CD4-positive, alpha-beta T cell treated with Interleukin-4 for 1 hour (primary cell): ENCODE measurements around the gene NPTX2.

ENCODE experiments used
- DNase-seq, 2 donors: peaks; one replicate each; pipeline ENCODE4 v3.0.0-alpha.2; 2020 to 2022

Gene NPTX2

DNA sequence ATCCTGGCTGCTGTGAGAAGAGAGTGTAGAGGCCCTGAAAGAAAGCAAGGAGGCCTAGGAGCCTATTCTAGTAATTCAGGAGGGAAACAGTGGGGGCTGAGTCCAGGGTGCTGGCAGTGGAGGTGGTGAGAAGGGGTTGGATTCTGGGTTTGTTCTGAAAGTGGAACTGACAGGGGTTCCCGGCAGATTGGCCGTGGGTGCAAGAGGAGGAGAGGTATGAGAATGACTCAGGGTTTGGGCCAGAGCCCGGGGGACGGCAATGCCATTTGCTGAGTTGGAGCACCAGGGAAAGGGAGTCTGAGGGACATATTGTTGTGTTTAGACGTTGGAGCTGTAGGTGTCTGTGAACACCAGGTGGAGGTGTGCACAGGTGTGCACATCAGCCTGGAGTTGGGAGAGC is 38.5 kb downstream of the NPTX2 start:
- DNase-seq = no peak

DNA sequence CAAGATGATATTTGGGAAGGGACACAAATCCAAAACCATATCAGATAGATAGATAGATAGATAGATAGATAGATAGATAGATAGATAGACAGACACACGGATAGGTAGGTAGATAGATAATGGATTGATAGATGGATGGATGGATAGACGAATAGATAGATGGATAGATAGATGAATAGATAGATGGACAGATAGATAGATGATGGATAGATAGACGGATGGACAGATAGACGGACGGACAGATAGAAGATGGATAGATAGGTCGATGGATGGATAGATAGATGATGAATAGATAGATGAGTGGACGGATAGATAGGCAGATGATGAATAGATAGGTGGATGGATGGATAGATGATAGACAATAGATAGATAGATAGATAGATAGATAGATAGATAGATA is 39.8 kb downstream of the NPTX2 start:
- DNase-seq = no peak

DNA sequence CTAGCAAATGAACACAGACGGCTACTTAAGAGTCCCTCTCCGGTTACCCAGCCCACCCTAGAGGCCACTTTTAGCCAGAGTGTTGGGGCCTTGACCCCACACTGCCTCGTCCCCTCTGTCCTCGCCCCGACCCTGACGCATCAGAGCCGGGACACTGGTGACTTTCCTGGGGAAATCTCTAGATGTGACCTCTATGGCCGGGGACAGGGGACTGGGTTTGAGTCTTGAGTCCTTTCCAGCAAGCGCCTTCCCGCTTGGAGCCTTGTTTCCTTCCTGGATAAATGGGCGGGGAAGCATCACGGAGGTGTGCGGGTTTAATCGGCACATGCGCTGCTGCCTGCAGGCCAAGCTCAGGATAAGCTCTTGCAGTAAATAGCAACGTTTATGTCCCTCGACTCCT is 40.7 kb downstream of the NPTX2 start:
- DNase-seq = no peak

DNA sequence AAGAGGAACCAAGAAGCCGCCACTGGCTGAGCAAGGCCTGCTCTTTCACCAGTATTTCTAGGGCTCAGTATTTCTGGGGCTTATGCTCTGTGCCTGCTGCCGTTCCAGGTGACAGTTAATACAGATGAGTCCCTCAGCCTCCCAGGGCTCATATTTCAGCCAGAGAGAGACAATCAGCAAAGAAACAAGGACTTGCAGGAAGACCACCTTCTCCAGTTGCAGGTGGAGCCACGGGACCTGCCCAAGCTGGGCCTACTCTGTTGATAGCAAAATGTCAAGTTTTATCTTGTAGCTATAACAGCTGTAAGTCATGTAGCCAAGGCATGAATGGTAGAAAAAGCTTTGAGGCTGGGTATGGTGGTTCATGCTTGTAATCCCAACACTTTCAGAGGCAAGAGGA is 42.7 kb downstream of the NPTX2 start:
- DNase-seq = no peak

DNA sequence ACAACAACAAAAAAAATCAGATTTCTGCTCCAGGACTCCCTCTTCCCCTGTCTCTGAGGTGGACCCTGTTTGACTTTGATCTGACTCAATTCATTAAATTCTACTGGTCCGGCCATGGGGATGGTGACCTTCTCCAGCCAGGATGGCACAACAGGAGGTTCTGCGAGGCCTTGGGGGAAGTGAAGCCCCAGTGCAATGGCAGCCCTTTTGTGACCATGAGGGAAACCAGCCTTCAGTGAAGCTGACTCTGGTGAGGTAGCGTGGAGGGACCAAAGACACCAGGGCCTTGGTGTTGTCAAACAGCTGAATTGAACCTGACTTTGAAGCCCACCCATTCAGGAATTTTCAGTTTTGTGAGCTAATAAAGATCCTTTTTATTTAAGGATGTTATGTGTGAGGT is 44.5 kb downstream of the NPTX2 start:
- no peak for DNase-seq

DNA sequence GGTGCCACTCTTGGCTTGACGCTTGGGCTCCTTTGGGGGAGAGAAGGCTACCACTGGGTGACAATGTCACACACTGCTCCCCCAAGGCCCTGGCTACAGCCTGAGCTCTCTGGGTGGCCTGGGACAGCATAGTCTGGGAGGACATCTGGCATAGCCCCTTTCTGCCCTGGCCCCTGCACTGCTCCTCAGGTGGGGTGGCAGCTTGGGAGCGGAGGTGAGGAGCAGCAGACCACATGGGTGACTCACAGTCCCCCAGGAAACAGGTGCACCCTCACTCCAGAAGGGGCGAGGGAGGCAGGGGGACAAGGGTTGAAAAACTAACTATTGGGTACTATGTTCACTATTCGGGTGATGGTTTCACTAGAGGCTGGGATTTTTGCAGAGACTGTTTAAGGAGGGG is 45.2 kb downstream of the NPTX2 start:
- DNase-seq = no peak

DNA sequence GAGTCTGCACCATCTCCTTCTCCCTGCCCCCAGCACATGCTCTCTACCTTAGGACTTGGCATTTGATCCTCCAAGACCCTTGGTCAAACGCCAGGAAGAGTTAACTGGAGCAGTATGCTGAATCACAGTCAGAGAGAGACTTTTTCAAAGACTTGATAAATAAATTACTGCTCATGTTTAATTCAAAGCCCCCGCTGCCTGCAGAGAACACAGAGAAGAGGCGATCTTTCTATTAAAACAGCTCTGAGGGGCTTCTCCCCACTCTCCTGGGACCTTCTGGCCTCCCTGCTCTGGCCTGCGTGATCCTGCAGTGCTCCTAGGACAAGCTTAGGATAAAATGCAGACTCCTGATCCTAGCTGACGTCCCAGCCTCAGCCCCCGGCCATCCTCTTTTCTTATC is 47.8 kb downstream of the NPTX2 start:
- DNase-seq = no peak

DNA sequence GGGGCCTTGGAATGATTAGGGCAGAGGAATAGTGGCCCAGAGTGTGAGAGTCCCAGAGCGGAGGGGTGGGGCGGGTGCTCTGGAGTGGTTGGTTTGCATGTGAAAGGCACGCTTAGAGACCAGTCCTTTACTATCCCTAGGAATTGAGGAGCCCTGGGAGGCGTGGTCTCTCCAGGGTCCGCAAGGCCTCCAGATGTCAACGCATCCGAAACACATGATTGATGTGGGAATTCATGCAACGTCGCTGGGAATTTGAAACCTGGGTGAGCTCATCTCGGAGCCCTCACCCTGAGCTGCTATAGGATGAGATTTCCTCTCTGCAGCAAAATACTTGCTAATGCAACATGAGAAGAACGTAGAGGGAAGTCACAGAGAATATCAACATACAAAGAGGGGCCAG is 51.2 kb downstream of the NPTX2 start:
- DNase-seq = no peak

DNA sequence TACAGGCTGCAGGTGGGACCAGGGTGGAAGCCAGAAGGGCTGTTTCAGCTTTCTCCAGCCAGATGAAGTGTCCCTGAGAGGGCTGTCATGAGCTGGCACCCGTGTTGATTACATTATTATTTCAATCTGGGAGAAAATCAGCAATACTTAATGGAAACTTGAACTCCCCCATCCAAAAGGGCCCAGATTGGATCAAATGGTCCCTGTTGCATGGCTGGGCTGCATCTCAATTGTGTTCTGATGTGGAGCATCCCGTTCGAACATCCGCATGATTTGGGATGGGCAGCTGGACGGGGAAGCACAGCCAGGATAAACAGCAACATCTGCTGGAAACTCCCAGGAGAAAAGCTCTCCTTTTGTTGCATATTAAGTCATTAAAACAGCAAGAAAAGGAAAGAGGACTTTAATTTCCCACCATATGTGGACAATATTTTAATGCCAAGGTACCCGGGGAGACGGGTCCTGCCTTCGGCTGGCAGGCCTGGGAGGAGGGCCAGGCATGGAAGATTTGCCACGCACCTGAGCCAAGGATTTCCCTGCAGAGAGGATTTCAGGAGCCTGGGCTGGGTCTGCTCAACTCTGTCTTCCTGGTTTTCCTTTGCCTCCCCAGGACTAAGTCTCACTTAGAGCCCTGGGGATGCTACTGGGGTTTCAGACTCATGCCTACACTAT is 52.4 kb downstream of the NPTX2 start:
- DNase-seq = no peak

DNA sequence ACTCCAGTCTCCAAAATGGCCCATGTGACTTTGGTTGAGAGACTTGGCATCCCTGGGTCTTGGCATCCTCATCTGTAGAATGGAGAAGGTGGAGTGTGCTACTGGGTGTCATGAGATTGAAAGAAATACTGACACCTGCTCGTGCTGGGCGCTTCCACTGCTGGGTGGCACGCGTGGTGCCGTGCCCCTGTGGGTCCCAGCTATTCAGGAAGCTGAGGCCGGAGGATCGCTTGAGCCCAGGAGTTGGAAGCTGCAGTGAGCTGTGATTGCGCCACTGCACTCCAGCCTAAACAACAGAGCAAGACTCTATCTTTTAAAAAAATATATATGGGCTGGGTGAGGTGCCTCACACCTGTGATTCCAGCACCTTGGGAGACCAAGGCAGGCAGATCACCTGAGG is 53.1 kb downstream of the NPTX2 start:
- no peak for DNase-seq

DNA sequence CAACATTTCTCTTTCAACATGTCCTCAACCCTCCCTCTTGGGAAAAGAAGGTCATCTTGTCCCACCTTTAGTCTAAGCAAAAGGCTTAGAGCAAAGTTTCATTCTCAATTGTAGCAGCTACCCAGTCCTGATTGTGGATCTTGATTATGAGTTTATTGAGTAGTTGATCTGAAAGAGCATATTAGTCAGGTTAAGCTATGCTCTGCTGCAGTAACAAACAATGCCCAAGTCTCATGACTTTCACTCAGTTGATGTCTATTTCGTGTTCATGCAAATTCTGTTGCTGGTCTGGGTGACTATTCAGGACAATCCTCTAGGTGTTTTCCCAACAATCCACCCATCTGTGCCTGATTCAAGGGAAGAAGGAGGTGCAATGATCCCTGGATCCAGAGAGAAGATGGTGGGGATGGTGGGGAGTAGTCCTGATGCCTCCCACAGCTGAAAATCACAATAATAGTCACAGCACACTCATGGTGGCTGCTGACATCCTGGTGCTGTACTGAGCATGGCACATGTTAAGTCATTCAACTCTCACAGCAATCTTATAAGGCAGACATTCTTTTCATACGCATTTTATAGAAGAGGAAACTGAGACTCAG is 54.7 kb downstream of the NPTX2 start:
- DNase-seq = no peak

DNA sequence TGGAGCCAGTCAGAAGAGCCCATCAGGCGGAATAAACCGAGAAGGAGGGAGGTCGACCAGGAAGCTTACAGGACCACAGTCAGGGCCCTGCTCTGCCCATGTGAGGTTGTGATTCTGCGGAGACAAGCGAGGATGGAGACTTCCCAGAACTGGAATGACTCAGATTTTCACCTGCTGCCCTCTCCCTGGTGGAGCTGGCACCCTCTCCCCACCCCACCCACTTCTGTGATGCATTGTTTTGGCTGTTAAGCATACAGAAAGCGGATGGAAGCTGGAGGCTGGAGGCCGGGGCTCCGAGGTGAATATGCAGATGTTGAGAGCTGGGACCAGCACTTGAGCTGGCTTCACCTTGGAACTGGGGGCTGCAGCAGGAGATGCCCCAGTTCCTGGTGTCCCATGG is 57.4 kb downstream of the NPTX2 start:
- no peak for DNase-seq

DNA sequence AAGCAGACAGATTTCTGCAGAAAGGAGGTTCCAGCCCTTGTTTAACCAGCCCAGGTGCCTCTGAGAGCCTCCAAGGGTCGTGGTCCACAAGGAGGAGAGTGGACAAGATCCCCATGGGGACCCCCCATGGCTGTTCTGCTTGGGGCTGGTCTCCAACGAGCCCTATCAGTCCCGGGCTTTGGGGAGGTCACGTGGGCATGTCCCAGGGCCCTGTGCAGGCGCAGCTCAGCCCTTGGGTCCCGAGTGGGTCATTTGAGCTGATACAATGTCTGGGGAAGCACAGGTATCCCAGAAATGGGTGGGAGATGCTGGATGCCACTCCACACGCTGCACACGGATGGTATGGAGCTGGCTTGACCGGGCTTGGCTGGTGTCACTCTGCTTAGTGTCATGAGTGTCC is 57.8 kb downstream of the NPTX2 start:
- no peak for DNase-seq

DNA sequence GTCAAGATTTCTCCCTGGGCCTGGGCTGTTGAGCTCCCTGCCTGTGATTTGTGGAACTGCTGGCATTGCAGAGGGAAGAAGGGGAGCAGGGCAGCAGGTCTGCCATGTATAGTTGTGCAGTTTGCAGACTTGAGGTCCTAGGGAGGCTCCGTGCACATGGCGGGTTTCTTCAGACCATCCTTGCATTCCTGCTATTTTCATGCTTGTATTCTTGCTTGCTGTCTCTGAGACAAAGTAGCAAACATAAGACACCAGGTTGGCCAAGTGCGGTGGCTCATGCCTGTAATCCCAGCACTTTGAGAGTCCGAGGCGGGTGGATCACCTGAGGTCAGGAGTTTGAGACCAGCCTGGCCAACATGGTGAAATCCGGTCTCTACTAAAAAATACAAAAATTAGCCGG is 61.1 kb downstream of the NPTX2 start:
- no peak for DNase-seq
